Muscle layer of duodenum (tissue), 2 donors: Measurements from ENCODE around the gene MB21D2.
"Not testable (repeated sequence)": the region's sequence is repeated elsewhere in the genome, so short reads cannot be mapped to it uniquely, and the experiment has no call there.

Experiments used
- H3K27ac ChIP-seq: one replicate; pipeline ENCODE4 v1.7.0; 2013; ENCODE audit warnings: mild to moderate bottlenecking, low read length
- H3K27me3 ChIP-seq: one replicate; pipeline ENCODE4 v1.7.0; 2013; ENCODE audit warnings: low read depth, mild to moderate bottlenecking, control low read depth, low read length
- H3K36me3 ChIP-seq, 2 donors: one replicate each; pipeline ENCODE4 v1.7.0; 2013; ENCODE audit warnings: low read length in 2 of 2, control low read depth in 1 of 2, mild to moderate bottlenecking in 1 of 2; ENCODE audit not compliant: insufficient read depth in 2 of 2, control insufficient read depth in 1 of 2
- H3K4me1 ChIP-seq, 2 donors: one replicate each; pipeline ENCODE4 v1.7.0; 2013; ENCODE audit warnings: low read length in 2 of 2, mild to moderate bottlenecking in 2 of 2, control low read depth in 1 of 2, moderate library complexity in 1 of 2; ENCODE audit not compliant: insufficient read depth in 2 of 2, control insufficient read depth in 1 of 2
- H3K4me3 ChIP-seq, 2 donors: one replicate each; pipeline ENCODE4 v1.7.0; 2013; ENCODE audit warnings: low read length in 2 of 2, low read depth in 1 of 2, mild to moderate bottlenecking in 1 of 2
- H3K9me3 ChIP-seq, 2 donors: one replicate each; pipeline ENCODE4 v1.7.0; 2013; ENCODE audit warnings: low read length in 2 of 2, control low read depth in 1 of 2, mild to moderate bottlenecking in 1 of 2; ENCODE audit not compliant: control insufficient read depth in 1 of 2
- donor health status: healthy.

Gene MB21D2

DNA sequence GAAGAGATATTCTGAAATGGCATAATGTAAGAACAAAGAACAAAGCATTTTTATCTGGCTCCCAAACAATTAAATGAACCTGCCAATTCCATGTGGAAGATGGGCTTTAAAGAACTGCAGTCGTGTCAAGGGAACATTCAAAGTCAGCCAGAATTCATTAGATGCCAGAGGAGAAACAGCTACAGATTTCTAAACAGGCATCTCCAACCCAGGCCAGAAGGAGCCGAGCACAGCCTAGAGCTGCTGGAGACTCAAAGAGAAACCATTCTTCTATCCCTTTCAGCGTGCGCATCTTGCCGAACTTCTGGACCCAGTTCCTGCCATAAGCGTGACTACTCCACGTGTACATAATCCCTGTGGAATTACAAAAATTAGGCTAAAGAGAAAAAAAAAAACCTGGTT lies 60.4 kb downstream of the MB21D2 start:
- Histone ChIP-seq H3K27ac (no peak overlapping the region), H3K27me3 (no peaks in the 10 kb centered on the region), H3K4me1 (peaks cover 0 to 7% of the 10 kb centered on the region in 2 donors), H3K36me3 (no peaks in the 10 kb centered on the region), H3K9me3 (no peaks in the 10 kb centered on the region), H3K4me3 (no peak overlapping the region)

DNA sequence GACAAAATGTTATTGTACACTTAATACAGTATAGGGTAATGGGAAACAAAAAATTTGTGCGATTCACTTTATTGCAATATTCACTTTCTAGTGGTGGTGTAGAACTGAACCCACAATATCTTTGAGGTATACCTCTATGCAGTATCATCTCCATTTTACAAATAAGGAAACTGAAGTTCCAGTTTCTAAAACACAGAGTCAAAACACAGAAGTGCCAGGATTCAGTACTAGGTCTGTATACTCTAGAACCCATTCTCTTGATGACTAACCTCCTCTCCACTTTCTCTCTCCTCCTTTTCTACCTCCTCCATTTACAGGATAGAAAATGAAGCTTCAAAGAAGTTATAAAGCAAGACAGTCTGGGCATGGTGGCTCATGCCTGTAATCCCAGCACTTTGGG lies 62.2 kb downstream of the MB21D2 start:
- Histone ChIP-seq H3K4me3 (no peak overlapping the region), H3K36me3 (no peaks in the 10 kb centered on the region), H3K4me1 (peaks cover 0 to 12% of the 10 kb centered on the region in 2 donors), H3K9me3 (no peaks in the 10 kb centered on the region), H3K27me3 (no peaks in the 10 kb centered on the region), H3K27ac (no peak overlapping the region)

DNA sequence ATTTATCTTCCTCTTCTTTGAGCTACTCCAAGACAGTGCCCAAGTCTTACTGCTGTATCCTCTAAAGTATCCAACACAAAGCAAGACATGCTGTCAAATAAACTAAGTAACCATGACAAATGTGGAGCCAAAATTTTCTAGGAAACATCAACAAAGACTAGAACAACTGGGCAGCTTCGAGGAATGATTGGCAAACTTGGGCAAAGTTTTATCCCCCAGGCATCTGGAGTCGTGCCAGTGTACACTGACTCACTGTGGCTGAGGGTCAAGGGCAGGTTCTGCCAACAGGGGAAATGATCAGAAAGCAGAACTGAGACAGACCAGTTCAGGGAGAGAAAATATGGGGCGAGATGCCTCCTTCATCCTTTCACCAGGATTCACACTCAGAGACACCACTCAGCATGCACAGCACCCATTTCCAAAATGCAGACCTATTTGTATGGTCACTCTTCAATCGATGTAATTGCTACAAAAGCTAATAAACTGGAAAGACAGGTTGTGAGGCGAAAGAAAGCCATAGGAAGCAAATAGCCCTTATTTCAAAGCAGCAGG lies 65.8 kb downstream of the MB21D2 start:
- Histone ChIP-seq H3K4me3 (no peak overlapping the region), H3K27ac (no peak overlapping the region), H3K4me1 (peaks cover 7 to 15% of the 10 kb centered on the region in 2 donors), H3K9me3 (no peaks in the 10 kb centered on the region), H3K27me3 (no peaks in the 10 kb centered on the region), H3K36me3 (no peaks in the 10 kb centered on the region)

DNA sequence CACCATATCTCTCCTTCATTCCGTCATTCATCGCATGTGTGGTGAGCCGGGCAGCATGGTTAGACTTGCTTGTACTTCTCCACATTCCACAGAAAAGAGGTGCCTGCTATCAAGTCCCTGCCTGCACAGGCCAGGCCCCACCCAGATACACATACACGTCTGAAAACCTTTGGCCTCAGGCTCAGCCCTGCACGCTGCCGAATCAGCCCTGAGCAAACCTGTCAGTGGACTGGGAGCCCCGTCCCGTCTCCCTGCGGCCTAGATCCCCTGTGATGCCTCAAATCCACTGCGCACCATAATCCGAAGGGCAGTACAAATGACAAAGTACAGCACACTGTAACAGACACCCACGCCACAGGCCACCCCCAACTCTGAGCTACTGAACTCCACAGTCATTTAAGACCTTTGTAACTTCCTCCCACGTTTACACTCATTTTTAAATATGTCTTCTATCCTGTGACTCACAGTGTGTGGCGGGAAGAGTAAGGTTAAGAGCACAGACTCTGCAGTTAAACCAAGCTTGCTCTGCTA lies 67.1 kb downstream of the MB21D2 start:
- Histone ChIP-seq H3K9me3 (no peaks in the 10 kb centered on the region), H3K36me3 (no peaks in the 10 kb centered on the region), H3K27ac (no peak overlapping the region), H3K4me1 (peaks cover 7 to 15% of the 10 kb centered on the region in 2 donors), H3K4me3 (no peak overlapping the region), H3K27me3 (no peaks in the 10 kb centered on the region)

DNA sequence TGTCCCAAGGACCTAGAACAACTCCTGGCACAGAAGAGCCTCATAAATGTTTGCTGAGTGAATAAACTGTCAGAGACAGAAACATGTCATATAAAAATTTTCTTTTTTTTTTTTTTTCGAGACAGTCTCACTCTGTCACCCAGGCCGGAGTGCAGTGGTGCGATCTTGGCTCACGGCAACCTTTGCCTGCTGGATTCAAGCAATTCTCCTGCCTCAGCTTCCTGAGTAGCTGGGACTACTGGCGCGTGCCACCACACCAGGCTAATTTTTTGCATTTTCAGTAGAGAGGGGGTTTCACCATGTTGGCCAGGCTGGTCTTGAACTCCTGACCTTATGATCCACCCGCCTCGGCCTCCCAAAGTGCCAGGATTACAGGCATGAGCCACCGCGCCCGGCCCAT lies 67.8 kb downstream of the MB21D2 start:
- H3K36me3 ChIP-seq, H3K4me3 ChIP-seq, H3K27me3 ChIP-seq, H3K27ac ChIP-seq, H3K9me3 ChIP-seq: not testable (repeated sequence)
- H3K4me1 ChIP-seq = peaks cover 7 to 15% of the 10 kb centered on the region in 2 donors

DNA sequence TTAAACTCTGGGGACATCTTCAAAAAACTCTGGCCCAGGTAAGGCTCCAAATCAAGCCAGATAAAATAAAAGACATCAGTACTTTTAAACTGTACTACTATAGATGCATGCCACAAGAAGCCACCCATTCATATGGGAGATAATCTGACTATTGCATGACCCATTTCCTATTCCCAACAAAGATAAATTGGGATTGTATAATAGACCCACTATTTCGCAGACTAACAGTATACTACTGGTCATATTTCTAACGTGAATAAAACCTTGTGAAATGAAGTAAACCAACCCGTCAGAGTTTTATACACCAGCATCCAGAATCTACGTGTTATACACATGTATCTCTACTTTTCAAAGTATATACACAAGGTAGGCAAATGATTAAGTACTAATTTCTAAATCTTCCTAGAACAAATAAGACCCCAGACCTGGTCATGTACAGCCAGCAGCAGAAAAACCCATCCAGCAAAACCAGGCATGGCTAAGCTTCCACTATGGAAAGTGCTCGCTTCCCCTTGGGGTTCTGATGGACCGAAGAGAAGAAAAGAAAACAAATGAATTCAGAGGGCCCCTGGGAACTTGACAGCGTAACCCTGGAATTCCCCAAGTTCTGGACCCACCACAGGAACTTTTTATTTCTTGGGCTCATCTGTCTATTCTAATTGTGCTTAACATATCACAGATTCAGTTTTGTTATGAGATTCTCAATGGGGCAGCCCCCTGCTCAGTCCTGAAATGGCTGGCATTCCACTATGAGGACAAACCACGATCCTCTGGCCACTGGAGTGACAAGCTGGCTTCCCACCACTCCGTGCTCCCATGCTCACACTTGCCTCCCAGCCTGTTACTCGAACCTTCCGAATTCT lies 69.1 kb downstream of the MB21D2 start:
- no peaks in the 10 kb centered on the region for H3K9me3 ChIP-seq
- H3K4me3 ChIP-seq = no peak overlapping the region
- H3K4me1 ChIP-seq = peaks cover 7 to 19% of the 10 kb centered on the region in 2 donors
- no peaks in the 10 kb centered on the region for H3K27me3 ChIP-seq
- no peak overlapping the region for H3K27ac ChIP-seq
- H3K36me3 ChIP-seq = no peaks in the 10 kb centered on the region

DNA sequence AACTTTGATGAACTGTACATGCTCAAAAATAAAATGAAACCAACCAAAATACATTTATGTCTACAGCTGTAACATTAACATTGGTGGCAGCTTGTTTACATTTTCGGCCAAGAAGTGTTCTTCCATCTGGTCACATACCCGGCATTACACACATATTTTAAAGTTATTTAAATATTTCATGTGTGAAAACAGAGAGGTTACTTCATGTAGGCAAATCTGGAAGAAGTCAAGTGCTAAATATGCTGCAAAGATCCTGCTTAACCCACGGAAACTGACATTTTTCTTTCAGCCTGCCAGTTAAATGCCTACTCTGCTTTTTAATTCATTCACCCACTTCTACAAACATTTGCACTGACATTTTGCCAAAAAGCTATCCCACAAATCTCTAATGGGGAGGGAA lies 69.7 kb downstream of the MB21D2 start:
- Histone ChIP-seq H3K4me1 (peaks cover 7 to 19% of the 10 kb centered on the region in 2 donors), H3K4me3 (no peak overlapping the region), H3K27ac (no peak overlapping the region), H3K9me3 (no peaks in the 10 kb centered on the region), H3K36me3 (no peaks in the 10 kb centered on the region), H3K27me3 (no peaks in the 10 kb centered on the region)

DNA sequence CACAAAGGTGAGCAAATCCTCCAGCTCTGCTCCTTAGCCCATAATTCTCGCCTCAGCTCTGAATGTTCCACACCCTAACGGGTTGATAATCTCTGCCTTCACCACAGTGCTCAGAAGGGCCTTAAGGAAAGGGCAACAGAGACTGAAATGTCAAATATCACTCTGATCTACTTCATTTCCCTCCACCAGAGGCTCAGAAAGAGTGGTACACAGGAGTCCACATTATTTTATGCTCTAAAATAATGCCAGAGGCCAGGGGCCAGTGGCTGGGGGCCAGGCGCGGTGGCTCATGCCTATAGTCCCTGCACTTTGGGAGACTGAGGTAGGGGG lies 72.2 kb downstream of the MB21D2 start:
- H3K4me1 ChIP-seq = peaks cover 7 to 13% of the 10 kb centered on the region in 2 donors
- no peaks in the 10 kb centered on the region for H3K27me3 ChIP-seq
- H3K9me3 ChIP-seq = no peaks in the 10 kb centered on the region
- no peaks in the 10 kb centered on the region for H3K36me3 ChIP-seq
- no peak overlapping the region for H3K4me3 ChIP-seq
- H3K27ac ChIP-seq = no peak overlapping the region

DNA sequence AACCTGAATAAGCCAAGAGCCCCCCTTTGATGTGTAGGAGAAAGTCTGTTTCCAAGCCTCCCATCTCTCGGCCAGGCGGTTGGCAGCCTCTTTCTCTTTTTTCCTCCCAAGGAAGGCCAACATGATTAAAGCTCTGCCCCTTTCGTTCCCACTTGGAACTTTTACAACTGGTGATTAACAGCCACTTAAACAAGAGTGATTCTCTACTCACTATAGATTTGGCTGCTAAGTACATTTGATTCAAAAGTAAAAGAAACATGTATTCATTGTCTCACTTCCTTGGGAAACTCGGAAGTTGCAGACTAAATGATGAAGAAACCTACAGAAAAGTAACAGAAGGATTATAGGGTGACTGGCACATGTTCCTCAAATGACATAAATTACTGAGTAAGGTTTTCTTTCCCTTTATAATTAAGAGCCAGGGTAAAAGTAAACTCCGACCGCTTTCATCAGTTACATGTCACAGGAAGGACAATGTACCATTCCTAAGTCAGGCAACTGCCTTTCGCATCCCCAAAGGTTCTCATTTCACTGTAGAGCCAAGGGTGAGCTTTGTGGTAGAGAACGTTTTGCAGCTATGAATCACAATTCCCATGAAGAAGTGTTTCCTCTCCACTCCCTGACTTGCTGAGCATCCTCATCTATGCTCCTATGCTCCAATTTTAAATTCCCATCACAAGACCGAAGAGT lies 72.7 kb downstream of the MB21D2 start:
- H3K27me3 ChIP-seq = no peaks in the 10 kb centered on the region
- peaks cover 7 to 13% of the 10 kb centered on the region in 2 donors for H3K4me1 ChIP-seq
- H3K4me3 ChIP-seq = no peak overlapping the region
- H3K36me3 ChIP-seq = no peaks in the 10 kb centered on the region
- no peaks in the 10 kb centered on the region for H3K9me3 ChIP-seq
- H3K27ac ChIP-seq = no peak overlapping the region

DNA sequence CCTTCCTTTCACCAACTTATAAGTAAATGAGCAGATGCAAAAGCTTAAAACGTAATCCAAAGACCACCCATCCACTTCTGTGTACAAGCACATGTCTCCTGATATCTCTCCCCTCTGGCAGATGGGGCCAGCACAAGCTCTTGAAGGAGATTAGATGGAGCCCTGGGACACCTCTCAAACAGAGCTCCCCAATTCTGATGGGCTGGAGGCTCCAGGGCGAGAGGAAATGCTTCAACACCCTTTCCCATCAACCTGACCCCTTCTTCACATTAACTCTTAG lies 73.2 kb downstream of the MB21D2 start:
- Histone ChIP-seq H3K27ac (no peak overlapping the region), H3K27me3 (no peaks in the 10 kb centered on the region)

DNA sequence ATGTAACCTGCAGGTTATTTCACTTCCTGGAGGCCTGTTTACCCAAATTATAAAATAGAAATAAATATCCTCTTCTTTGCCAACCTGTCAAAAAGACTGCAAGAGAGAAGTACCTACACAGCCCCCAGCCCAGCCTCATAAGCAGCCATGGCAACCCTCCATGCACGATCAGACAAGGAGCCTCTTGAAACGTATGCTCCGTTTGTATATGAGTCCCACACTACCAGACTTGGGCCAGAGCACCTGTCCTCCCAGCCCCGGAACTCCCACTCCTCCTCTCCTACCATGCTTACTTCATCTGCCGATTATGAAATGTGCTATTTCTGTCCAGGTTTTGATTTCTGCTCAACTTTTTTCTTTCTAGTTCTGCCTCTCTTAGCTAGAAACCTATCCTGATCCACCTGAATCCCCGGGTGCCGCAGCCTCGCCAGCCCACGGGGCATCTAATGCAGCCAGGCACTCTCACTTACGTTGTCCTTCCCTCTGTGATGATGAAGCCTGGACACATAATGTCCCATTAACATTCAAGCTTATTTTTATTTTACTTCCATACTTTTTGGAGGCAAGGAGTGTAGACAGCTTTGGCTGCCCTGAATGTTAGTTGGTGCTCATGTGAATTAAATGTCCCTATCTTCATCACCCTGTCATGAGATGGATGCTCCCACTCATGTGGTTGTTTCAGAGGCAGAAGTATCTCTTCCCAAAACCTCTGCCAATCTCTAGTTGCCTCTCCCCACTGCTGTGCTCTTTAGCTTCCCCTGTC lies 73.8 kb downstream of the MB21D2 start:
- no peaks in the 10 kb centered on the region for H3K27me3 ChIP-seq
- no peak overlapping the region for H3K27ac ChIP-seq
- H3K4me3 ChIP-seq = no peak overlapping the region
- no peaks in the 10 kb centered on the region for H3K9me3 ChIP-seq
- H3K4me1 ChIP-seq = peaks cover 7 to 12% of the 10 kb centered on the region in 2 donors
- no peaks in the 10 kb centered on the region for H3K36me3 ChIP-seq

More for the DNA sequence above, 73.2 kb downstream of the MB21D2 start:
- Histone ChIP-seq H3K9me3 (no peaks in the 10 kb centered on the region), H3K36me3 (no peaks in the 10 kb centered on the region), H3K4me1 (peaks cover 7 to 13% of the 10 kb centered on the region in 2 donors), H3K4me3 (no peak overlapping the region)
